ENCODE measurements around the gene PIGQ.

Gene PIGQ

GRCh38 chr16:525123-525519 lies 44.6 kb upstream of the PIGQ start:
- Histone ChIP-seq H3K4me3 (ENCODE audit: insufficient read length, low read depth) (no peak overlapping the region), H3K4me1 (ENCODE audit: insufficient read depth, insufficient read length) (peaks cover 35% of the 10 kb centered on the region), H3K9me3 (ENCODE audit: insufficient read depth, low read length) (no peaks in the 10 kb centered on the region), H3K9ac (ENCODE audit: insufficient read length, low read depth) (no peak overlapping the region), H3K36me3 (ENCODE audit: insufficient read depth, insufficient read length, low read length) (peaks cover 50% of the 10 kb centered on the region), H3K27me3 (ENCODE audit: insufficient read depth, insufficient read length) (no peaks in the 10 kb centered on the region)
- DNase-seq (ENCODE audit: low read depth, low spot score): no peak
- TF ChIP-seq SUZ12 (IDR thresholded peaks at IDR 0.05; ENCODE audit: extremely low read depth, insufficient read depth, insufficient read length) (no peak), ZNF274 (IDR thresholded peaks at IDR 0.05; ENCODE audit: low read depth, low read length) (no peak), YY1 (IDR thresholded peaks at IDR 0.05; ENCODE audit: insufficient read depth, insufficient read length) (no peak)

GRCh38 chr16:525520-526180 lies 44.1 kb upstream of the PIGQ start:
- peaks cover 37% of the 10 kb centered on the region for H3K4me1 ChIP-seq (ENCODE audit: insufficient read depth, insufficient read length)
- peaks cover 50% of the 10 kb centered on the region for H3K36me3 ChIP-seq (ENCODE audit: insufficient read depth, insufficient read length, low read length)
- H3K9me3 ChIP-seq (ENCODE audit: insufficient read depth, low read length): no peaks in the 10 kb centered on the region
- H3K4me3 ChIP-seq (ENCODE audit: insufficient read length, low read depth): peak overlapping the region; percentile 94
- H3K9ac ChIP-seq (ENCODE audit: insufficient read length, low read depth): peak overlapping the region; percentile 100
- no peak for DNase-seq (ENCODE audit: low read depth, low spot score)
- no peak for TF ChIP-seq SUZ12 (IDR thresholded peaks at IDR 0.05; ENCODE audit: extremely low read depth, insufficient read depth, insufficient read length)
- H3K27me3 ChIP-seq (ENCODE audit: insufficient read depth, insufficient read length): no peaks in the 10 kb centered on the region

DNA sequence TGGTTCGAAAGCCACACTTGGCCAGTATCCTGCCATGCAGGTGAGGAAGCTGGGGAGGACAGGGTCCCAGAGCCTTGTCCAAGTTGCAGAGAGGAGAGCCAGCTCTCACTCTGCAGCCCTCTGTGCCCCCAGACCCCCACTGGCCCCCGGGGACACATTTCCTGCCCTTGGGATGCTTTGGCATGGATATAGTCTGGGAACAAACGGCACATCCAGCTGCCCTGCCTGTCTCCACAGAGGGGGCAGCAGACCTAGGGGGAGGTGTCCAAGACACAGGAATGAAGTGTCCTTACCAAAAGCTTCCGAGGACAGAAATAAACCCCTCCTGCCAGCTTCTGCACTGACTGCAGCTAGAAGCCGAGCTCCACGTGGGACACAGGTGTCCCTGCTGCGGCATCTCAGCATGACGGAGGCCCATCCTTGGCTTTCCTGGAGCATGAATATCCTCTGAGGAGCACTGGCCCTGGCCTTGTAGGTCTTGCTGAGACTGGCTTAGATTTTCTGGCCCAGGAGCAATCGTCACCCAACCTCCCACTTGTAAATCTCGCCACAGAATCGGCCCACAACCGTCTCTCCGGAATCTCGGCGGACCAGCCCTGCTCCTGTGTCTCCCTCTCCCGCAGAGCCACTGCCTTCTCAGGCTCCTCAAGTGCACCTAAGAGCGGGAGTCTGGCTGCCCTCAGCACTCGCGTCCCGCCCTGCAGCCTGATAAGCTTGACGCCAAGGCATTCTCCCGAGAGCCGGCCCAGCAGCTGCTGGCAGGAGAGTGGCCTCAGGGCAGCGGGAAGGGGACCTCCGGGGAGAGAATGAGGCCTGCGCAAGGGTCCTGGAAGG lies 43.4 kb upstream of the PIGQ start:
- DNase-seq (ENCODE audit: low read depth, low spot score): no peak
- Histone ChIP-seq H3K4me3 (ENCODE audit: insufficient read length, low read depth) (peak overlapping the region; percentile 94), H3K36me3 (ENCODE audit: insufficient read depth, insufficient read length, low read length) (peaks cover 44% of the 10 kb centered on the region), H3K27me3 (ENCODE audit: insufficient read depth, insufficient read length) (no peaks in the 10 kb centered on the region), H3K9me3 (ENCODE audit: insufficient read depth, low read length) (no peaks in the 10 kb centered on the region), H3K4me1 (ENCODE audit: insufficient read depth, insufficient read length) (peaks cover 31% of the 10 kb centered on the region), H3K9ac (ENCODE audit: insufficient read length, low read depth) (peak overlapping the region; percentile 100)
- TF ChIP-seq YY1 (IDR thresholded peaks at IDR 0.05; ENCODE audit: insufficient read depth, insufficient read length) (no peak), ZNF274 (IDR thresholded peaks at IDR 0.05; ENCODE audit: low read depth, low read length) (no peak), SUZ12 (IDR thresholded peaks at IDR 0.05; ENCODE audit: extremely low read depth, insufficient read depth, insufficient read length) (no peak)

- H3K36me3 ChIP-seq (ENCODE audit: insufficient read depth, insufficient read length, low read length): peaks cover 46% of the 10 kb centered on the region
- peaks cover 28% of the 10 kb centered on the region for H3K4me1 ChIP-seq (ENCODE audit: insufficient read depth, insufficient read length)
- peak within 1 kb of the TSS; percentile 94 for H3K4me3 ChIP-seq (ENCODE audit: insufficient read length, low read depth)
- peak within 1 kb of the TSS; percentile 100 for H3K9ac ChIP-seq (ENCODE audit: insufficient read length, low read depth)
- DNase-seq (ENCODE audit: low read depth, low spot score): peak; percentile 69
- H3K27me3 ChIP-seq (ENCODE audit: insufficient read depth, insufficient read length): no peaks in the 10 kb centered on the region
- H3K9me3 ChIP-seq (ENCODE audit: insufficient read depth, low read length): no peaks in the 10 kb centered on the region
- TF ChIP-seq ZNF274 (IDR thresholded peaks at IDR 0.05; ENCODE audit: low read depth, low read length) (no peak), YY1 (IDR thresholded peaks at IDR 0.05; ENCODE audit: insufficient read depth, insufficient read length) (no peak), SUZ12 (IDR thresholded peaks at IDR 0.05; ENCODE audit: extremely low read depth, insufficient read depth, insufficient read length) (no peak)
These were observed 42.5 kb upstream of the PIGQ start, which contains the start of gene CAPN15 for GRCh38 chr16:527015-527903. CAPN15 (plus strand) TSS chr16:527712; CDS start chr16:546839, 19,127 bp downstream.

DNA sequence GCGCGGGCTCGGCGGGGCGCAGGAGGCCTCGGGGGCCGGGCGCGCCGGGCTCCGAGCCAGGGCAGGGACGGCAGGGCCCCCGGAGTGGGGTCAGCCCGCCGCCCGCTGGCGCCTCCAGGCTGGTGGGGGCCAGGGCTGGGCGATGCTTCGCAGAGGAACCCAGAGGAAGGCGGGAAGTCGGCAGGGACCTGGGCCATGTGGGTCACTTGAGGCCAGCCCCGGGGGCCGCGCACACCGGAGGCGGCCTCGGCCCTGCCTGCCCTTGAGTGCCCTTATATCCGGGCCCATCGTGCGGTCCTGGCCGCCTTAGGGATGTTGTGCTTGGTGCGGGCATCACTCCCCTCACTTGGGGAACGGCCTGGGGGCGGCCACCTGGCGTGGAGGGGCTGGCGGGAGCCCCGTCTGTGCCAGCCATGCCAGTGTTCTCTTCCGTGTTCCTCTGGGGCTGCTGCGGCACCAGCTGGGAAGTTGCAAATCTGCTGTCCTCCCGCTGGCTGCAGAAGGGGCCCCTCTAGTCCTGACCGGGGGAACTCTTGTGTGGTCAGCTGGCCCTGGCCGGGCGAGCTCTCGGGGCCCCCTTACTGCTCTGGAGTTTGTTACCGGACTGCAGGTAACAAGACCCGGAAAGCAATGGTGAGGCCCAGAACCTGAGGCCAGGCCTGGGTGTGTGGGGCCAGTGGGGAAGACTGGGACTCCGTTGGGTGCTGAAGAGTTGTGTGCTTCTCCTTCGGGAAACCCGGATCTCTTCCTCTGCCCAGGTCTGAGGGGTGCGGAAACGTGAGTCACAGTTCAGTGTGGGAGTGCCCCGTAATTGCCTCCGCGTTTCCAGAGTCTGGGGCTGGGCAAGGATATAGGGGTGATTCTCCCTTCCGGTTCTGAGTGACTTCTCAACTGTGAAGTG lies 41.4 kb upstream of the PIGQ start:
- peaks cover 41% of the 10 kb centered on the region for H3K36me3 ChIP-seq (ENCODE audit: insufficient read depth, insufficient read length, low read length)
- no peaks in the 10 kb centered on the region for H3K27me3 ChIP-seq (ENCODE audit: insufficient read depth, insufficient read length)
- DNase-seq (ENCODE audit: low read depth, low spot score): no peak
- peak overlapping the region; percentile 100 for H3K9ac ChIP-seq (ENCODE audit: insufficient read length, low read depth)
- peak overlapping the region; percentile 90 for H3K4me3 ChIP-seq (ENCODE audit: insufficient read length, low read depth)
- H3K4me1 ChIP-seq (ENCODE audit: insufficient read depth, insufficient read length): peaks cover 27% of the 10 kb centered on the region
- H3K9me3 ChIP-seq (ENCODE audit: insufficient read depth, low read length): no peaks in the 10 kb centered on the region
- no peak for TF ChIP-seq YY1 (IDR thresholded peaks at IDR 0.05; ENCODE audit: insufficient read depth, insufficient read length)
- no peak for TF ChIP-seq SUZ12 (IDR thresholded peaks at IDR 0.05; ENCODE audit: extremely low read depth, insufficient read depth, insufficient read length)
- no peak for TF ChIP-seq ZNF274 (IDR thresholded peaks at IDR 0.05; ENCODE audit: low read depth, low read length)

GRCh38 chr16:529012-529575 lies 40.7 kb upstream of the PIGQ start:
- H3K27me3 ChIP-seq (ENCODE audit: insufficient read depth, insufficient read length): no peaks in the 10 kb centered on the region
- peak overlapping the region; percentile 90 for H3K4me3 ChIP-seq (ENCODE audit: insufficient read length, low read depth)
- peaks cover 34% of the 10 kb centered on the region for H3K4me1 ChIP-seq (ENCODE audit: insufficient read depth, insufficient read length)
- H3K36me3 ChIP-seq (ENCODE audit: insufficient read depth, insufficient read length, low read length): peaks cover 40% of the 10 kb centered on the region
- no peak for DNase-seq (ENCODE audit: low read depth, low spot score)
- H3K9ac ChIP-seq (ENCODE audit: insufficient read length, low read depth): peak overlapping the region; percentile 100
- H3K9me3 ChIP-seq (ENCODE audit: insufficient read depth, low read length): no peaks in the 10 kb centered on the region
- TF ChIP-seq YY1 (IDR thresholded peaks at IDR 0.05; ENCODE audit: insufficient read depth, insufficient read length): no peak

Data from NT2/D1 (cell line).